HEK293 (cell line): ENCODE measurements around the gene LSM10.

Source experiments
- FEZF1 ChIP-seq: fragments of 450-650 bp; formaldehyde crosslinking; IDR thresholded peaks from 2 replicates; pipeline ENCODE4 v1.5.1; 2016; ENCODE audit warnings: missing biosample characterization, missing genetic modification characterization
- GLIS1 ChIP-seq: fragments of 450-650 bp; formaldehyde crosslinking; IDR thresholded peaks from 2 replicates; pipeline ENCODE4 v1.5.1; 2016; ENCODE audit warnings: missing biosample characterization, missing genetic modification characterization
- KLF7 ChIP-seq: fragments of 450-650 bp; formaldehyde crosslinking; IDR thresholded peaks from 2 replicates; pipeline ENCODE4 v1.5.1; 2016; ENCODE audit warnings: missing biosample characterization, missing genetic modification characterization, borderline replicate concordance
- SETDB1 ChIP-seq: IDR thresholded peaks from one replicate; pipeline ENCODE4 v1.6.1; 2017; ENCODE audit warnings: mild to moderate bottlenecking, low read length, moderate library complexity, mixed read lengths; ENCODE audit not compliant: insufficient read length
- TSHZ1 ChIP-seq: fragments of 450-650 bp; formaldehyde crosslinking; IDR thresholded peaks from 2 replicates; pipeline ENCODE4 v1.5.1; 2016; ENCODE audit warnings: missing biosample characterization, missing genetic modification characterization, borderline replicate concordance
- ZBTB20 ChIP-seq: fragments of 450-650 bp; formaldehyde crosslinking; IDR thresholded peaks from 2 replicates; pipeline ENCODE4 v1.5.1; 2016; ENCODE audit warnings: missing biosample characterization, missing genetic modification characterization
- ZFHX2 ChIP-seq: fragments of 450-650 bp; formaldehyde crosslinking; conservative IDR thresholded peaks from 2 replicates; pipeline ENCODE4 v1.5.1; 2016; ENCODE audit warnings: missing biosample characterization, missing genetic modification characterization
- ZFP41 ChIP-seq: fragments of 450-650 bp; formaldehyde crosslinking; IDR thresholded peaks from 2 replicates; pipeline ENCODE4 v1.5.1; 2016; ENCODE audit warnings: missing biosample characterization, missing genetic modification characterization, borderline replicate concordance
- ZNF169 ChIP-seq: fragments of 450-650 bp; formaldehyde crosslinking; IDR thresholded peaks from 2 replicates; pipeline ENCODE4 v1.5.1; 2016; ENCODE audit warnings: missing biosample characterization, missing genetic modification characterization
- ZNF19 ChIP-seq: fragments of 450-650 bp; formaldehyde crosslinking; IDR thresholded peaks from 2 replicates; pipeline ENCODE4; 2016; ENCODE audit warnings: missing biosample characterization, missing genetic modification characterization, low read depth
- ZNF280C ChIP-seq: fragments of 450-650 bp; formaldehyde crosslinking; IDR thresholded peaks from 2 replicates; pipeline ENCODE4 v1.5.1; 2016; ENCODE audit warnings: missing biosample characterization, missing genetic modification characterization
- ZNF423 ChIP-seq: fragments of 450-650 bp; formaldehyde crosslinking; IDR thresholded peaks from 2 replicates; pipeline ENCODE4 v1.5.1; 2016; ENCODE audit warnings: missing biosample characterization, missing genetic modification characterization
- ZNF513 ChIP-seq: fragments of 450-650 bp; IDR thresholded peaks from 2 replicates; pipeline ENCODE4 v1.5.1; 2018; ENCODE audit warnings: missing biosample characterization, missing genetic modification characterization
- ZNF548 ChIP-seq: fragments of 450-650 bp; formaldehyde crosslinking; IDR thresholded peaks from 2 replicates; pipeline ENCODE4 v1.5.1; 2016; ENCODE audit warnings: missing biosample characterization, missing genetic modification characterization
- ZNF555 ChIP-seq: fragments of 450-650 bp; formaldehyde crosslinking; conservative IDR thresholded peaks from 2 replicates; pipeline ENCODE4 v1.5.1; 2017; ENCODE audit warnings: missing biosample characterization, mild to moderate bottlenecking, missing genetic modification characterization, inconsistent platforms
- ZNF600 ChIP-seq: fragments of 450-650 bp; formaldehyde crosslinking; IDR thresholded peaks from 2 replicates; pipeline ENCODE4 v1.5.1; 2016; ENCODE audit warnings: missing biosample characterization, missing genetic modification characterization
- ZNF76 ChIP-seq: fragments of 450-650 bp; formaldehyde crosslinking; IDR thresholded peaks from 2 replicates; pipeline ENCODE4; 2016; ENCODE audit warnings: low read depth, missing biosample characterization, missing genetic modification characterization, borderline replicate concordance
- TF ChIP-seq, protein P1 (sequence below): fragments of 450-650 bp; formaldehyde crosslinking; IDR thresholded peaks from 2 replicates; pipeline ENCODE4 v1.5.1; 2016; ENCODE audit warnings: missing biosample characterization, missing genetic modification characterization, low read depth
- TF ChIP-seq, protein P2 (sequence below): fragments of 450-650 bp; formaldehyde crosslinking; IDR thresholded peaks from 2 replicates; pipeline ENCODE4 v1.5.1; 2016; ENCODE audit warnings: missing biosample characterization, missing genetic modification characterization, borderline replicate concordance
- TF ChIP-seq, protein P3 (sequence below): fragments of 450-650 bp; formaldehyde crosslinking; IDR thresholded peaks from 2 replicates; pipeline ENCODE4 v1.5.1; 2016; ENCODE audit warnings: missing biosample characterization, missing genetic modification characterization

The LSM10 gene

DNA sequence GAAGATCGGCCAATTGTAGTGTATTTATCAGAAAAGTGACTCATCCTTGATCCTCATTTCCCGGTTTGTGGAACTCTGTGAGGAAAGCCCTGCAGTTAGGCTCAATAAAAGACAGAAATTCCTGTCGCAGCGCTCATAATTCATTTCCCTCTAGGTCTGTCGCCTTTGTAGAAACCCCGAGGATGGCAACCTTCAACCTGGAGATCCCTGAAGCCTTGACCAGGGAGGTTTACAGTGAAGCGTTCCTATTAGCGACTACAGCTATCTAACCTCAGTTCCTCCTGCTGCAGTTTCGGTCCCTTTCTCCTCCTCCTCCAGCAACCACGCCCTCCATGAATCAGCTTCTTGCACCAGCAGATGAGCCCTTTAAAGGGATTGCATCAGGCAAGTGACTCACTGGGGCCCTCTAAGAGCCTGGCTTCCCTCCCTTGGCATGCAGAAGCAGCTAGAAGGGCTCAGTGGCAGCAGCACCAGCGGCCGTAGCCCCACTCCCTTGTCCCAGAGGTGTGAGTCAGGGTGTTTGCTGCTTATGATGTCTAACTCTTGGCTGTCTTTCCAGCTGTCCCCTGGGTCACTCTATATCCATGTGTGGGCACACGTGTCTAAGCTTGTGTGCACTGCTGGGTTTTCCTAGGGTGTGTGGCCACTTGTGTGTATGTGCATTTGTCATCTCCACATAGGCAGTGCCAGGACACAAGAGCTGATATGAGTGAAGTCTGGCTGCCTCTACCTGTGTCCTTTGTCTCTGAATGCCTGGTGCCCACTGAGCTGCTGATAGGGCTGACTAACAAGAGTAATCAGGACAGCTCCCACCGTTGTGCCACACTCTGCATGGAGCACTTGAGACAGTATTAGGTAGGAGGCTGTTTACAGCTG lies 11.2 kb downstream of the LSM10 start (continued):
- TF ChIP-seq ZNF548 (tag by site-specific recombination) (no peak), ZNF19 (tag by site-specific recombination) (no peak), ZNF513 (tag by site-specific recombination) (peak; percentile 71), ZNF555 (tag by site-specific recombination) (no peak), ZNF600 (tag by site-specific recombination) (peak; percentile 60), ZBTB20 (tag by site-specific recombination) (peak; percentile 78), SETDB1 (no peak), FEZF1 (tag by site-specific recombination) (peak; percentile 24), ZNF169 (tag by site-specific recombination) (no peak), ZNF280C (tag by site-specific recombination) (no peak), ZNF76 (tag by site-specific recombination) (no peak; the same call in 1 of the 2 replicates), GLIS1 (tag by site-specific recombination) (peak; percentile 67), TSHZ1 (no peak), ZFHX2 (tag by site-specific recombination) (peak; percentile 36; the same call in 1 of the 2 replicates), ZFP41 (tag by site-specific recombination) (no peak), ZNF423 (tag by site-specific recombination) (no peak), KLF7 (tag by site-specific recombination) (peak; percentile 86)
- TF ChIP-seq, protein P1, sequence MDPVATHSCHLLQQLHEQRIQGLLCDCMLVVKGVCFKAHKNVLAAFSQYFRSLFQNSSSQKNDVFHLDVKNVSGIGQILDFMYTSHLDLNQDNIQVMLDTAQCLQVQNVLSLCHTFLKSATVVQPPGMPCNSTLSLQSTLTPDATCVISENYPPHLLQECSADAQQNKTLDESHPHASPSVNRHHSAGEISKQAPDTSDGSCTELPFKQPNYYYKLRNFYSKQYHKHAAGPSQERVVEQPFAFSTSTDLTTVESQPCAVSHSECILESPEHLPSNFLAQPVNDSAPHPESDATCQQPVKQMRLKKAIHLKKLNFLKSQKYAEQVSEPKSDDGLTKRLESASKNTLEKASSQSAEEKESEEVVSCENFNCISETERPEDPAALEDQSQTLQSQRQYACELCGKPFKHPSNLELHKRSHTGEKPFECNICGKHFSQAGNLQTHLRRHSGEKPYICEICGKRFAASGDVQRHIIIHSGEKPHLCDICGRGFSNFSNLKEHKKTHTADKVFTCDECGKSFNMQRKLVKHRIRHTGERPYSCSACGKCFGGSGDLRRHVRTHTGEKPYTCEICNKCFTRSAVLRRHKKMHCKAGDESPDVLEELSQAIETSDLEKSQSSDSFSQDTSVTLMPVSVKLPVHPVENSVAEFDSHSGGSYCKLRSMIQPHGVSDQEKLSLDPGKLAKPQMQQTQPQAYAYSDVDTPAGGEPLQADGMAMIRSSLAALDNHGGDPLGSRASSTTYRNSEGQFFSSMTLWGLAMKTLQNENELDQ = no peak
- TF ChIP-seq, protein P2, sequence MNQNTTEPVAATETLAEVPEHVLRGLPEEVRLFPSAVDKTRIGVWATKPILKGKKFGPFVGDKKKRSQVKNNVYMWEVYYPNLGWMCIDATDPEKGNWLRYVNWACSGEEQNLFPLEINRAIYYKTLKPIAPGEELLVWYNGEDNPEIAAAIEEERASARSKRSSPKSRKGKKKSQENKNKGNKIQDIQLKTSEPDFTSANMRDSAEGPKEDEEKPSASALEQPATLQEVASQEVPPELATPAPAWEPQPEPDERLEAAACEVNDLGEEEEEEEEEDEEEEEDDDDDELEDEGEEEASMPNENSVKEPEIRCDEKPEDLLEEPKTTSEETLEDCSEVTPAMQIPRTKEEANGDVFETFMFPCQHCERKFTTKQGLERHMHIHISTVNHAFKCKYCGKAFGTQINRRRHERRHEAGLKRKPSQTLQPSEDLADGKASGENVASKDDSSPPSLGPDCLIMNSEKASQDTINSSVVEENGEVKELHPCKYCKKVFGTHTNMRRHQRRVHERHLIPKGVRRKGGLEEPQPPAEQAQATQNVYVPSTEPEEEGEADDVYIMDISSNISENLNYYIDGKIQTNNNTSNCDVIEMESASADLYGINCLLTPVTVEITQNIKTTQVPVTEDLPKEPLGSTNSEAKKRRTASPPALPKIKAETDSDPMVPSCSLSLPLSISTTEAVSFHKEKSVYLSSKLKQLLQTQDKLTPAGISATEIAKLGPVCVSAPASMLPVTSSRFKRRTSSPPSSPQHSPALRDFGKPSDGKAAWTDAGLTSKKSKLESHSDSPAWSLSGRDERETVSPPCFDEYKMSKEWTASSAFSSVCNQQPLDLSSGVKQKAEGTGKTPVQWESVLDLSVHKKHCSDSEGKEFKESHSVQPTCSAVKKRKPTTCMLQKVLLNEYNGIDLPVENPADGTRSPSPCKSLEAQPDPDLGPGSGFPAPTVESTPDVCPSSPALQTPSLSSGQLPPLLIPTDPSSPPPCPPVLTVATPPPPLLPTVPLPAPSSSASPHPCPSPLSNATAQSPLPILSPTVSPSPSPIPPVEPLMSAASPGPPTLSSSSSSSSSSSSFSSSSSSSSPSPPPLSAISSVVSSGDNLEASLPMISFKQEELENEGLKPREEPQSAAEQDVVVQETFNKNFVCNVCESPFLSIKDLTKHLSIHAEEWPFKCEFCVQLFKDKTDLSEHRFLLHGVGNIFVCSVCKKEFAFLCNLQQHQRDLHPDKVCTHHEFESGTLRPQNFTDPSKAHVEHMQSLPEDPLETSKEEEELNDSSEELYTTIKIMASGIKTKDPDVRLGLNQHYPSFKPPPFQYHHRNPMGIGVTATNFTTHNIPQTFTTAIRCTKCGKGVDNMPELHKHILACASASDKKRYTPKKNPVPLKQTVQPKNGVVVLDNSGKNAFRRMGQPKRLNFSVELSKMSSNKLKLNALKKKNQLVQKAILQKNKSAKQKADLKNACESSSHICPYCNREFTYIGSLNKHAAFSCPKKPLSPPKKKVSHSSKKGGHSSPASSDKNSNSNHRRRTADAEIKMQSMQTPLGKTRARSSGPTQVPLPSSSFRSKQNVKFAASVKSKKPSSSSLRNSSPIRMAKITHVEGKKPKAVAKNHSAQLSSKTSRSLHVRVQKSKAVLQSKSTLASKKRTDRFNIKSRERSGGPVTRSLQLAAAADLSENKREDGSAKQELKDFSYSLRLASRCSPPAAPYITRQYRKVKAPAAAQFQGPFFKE (tag by site-specific recombination) = no peak
- TF ChIP-seq, protein P3, sequence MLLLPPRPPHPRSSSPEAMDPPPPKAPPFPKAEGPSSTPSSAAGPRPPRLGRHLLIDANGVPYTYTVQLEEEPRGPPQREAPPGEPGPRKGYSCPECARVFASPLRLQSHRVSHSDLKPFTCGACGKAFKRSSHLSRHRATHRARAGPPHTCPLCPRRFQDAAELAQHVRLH (tag by site-specific recombination) = 0 out of 2 replicates have a peak, but pooled peaks have one; percentile 8
